Prostate gland (tissue), 2 donors: ENCODE measurements around the gene OR2T4. TPM values are rescaled to one million over a fixed set of nuclear protein-coding genes. Genes with fewer than 3 reads are reported as not detected.

ENCODE experiments used
- DNase-seq: peaks from one replicate; pipeline ENCODE4 v3.0.0-alpha.2; 2019; ENCODE audit warnings: low spot score
- H3K27ac ChIP-seq, 2 donors: fragments of 200-600 bp; sonication (generic); 2 replicates each; pipeline ENCODE4 v1.5.1; 2017 to 2019
- H3K27me3 ChIP-seq: fragments of 200-600 bp; sonication (generic); replicated peaks from 2 replicates; pipeline ENCODE4 v1.5.1; 2019; ENCODE audit not compliant: insufficient read depth
- H3K36me3 ChIP-seq, 2 donors: fragments of 200-600 bp; sonication (generic); 1 replicate in 1 of 2; 2 replicates in 1 of 2; pipeline versions ENCODE4 v1.5.1 to v1.8.1; 2017 to 2019
- H3K4me1 ChIP-seq: fragments of 200-600 bp; sonication (generic); replicated peaks from 2 replicates; pipeline ENCODE4 v1.5.1; 2019
- H3K4me3 ChIP-seq, 2 donors: fragments of 200-600 bp; sonication (generic); 2 replicates each; pipeline ENCODE4 v1.5.1; 2017 to 2019
- H3K9me3 ChIP-seq: fragments of 200-600 bp; sonication (generic); 2 replicates; pipeline ENCODE4 v1.5.1; 2017
- CTCF ChIP-seq, 4 experiments: fragments of 200-600 bp in 2 of 4; fragments of 450-650 bp in 2 of 4; sonication (generic) in 2 of 4; IDR thresholded peaks; 1 replicate in 3 of 4; 2 replicates in 1 of 4; pipeline ENCODE4 v1.5.1; 2016 to 2019; ENCODE audit warnings: antibody characterized with exemption in 4 of 4, mild to moderate bottlenecking in 2 of 4, moderate library complexity in 2 of 4
- POLR2A ChIP-seq: fragments of 450-650 bp; IDR thresholded peaks from one replicate; pipeline ENCODE4 v1.6.1; 2016; ENCODE audit warnings: antibody characterized with exemption, mild to moderate bottlenecking
- POLR2AphosphoS5 ChIP-seq: sonication (generic); formaldehyde crosslinking; IDR thresholded peaks from one replicate; pipeline ENCODE4 v1.6.1; 2017; ENCODE audit warnings: antibody characterized with exemption
- whole genome bisulfite sequencing: methylation state at CpG from one replicate; pipeline ENCODE4 v1.1.5; 2018; 5-methylcytosine and 5-hydroxymethylcytosine counted together
- intact Hi-C: fragments of 100-400 bp; cut with DNase I; formaldehyde crosslinking; loops from one replicate; pipeline ENCODE4 v1.14.2; 2022
- total RNA-seq, 2 donors: library from RNA; depleted of rRNA; stranded (reverse); fragments of >200 nt; gene quantifications; one replicate each; pipeline ENCODE4 v1.1.0, GENCODE V29; 2016

OR2T4 gene
- total RNA-seq, 2 donors from 2014 or later: not detected

- Histone ChIP-seq H3K4me1 (no peaks in the 10 kb centered on the region), H3K27me3 (no peaks in the 10 kb centered on the region), H3K9me3 (no peaks in the 10 kb centered on the region), H3K4me3 (no peak overlapping the region), H3K27ac (no peak overlapping the region), H3K36me3 (no peaks in the 10 kb centered on the region)
- DNase-seq: no peak
- no peak for TF ChIP-seq POLR2A
- TF ChIP-seq POLR2AphosphoS5: no peak
- TF ChIP-seq CTCF (IDR thresholded peaks at IDR 0.05): no peak
- intact Hi-C loops: no loop called here
- WGBS: 72% methylated on average over 3 of the region's 3 CpGs
Measured at GRCh38 chr1:248376916-248377315, 15.5 kb downstream of the OR2T4 start.

- intact Hi-C loops: no loop called here
- TF ChIP-seq POLR2A: no peak
- TF ChIP-seq POLR2AphosphoS5: no peak
- no peak for TF ChIP-seq CTCF (IDR thresholded peaks at IDR 0.05)
- WGBS: 90% methylated on average over 3 of the region's 3 CpGs
- Histone ChIP-seq H3K9me3 (no peaks in the 10 kb centered on the region), H3K36me3 (no peaks in the 10 kb centered on the region), H3K4me1 (no peaks in the 10 kb centered on the region), H3K27ac (no peak overlapping the region), H3K27me3 (no peaks in the 10 kb centered on the region), H3K4me3 (no peak overlapping the region)
- DNase-seq: no peak
Measured at GRCh38 chr1:248380854-248381253, 19.4 kb downstream of the OR2T4 start.

- Histone ChIP-seq H3K9me3 (no peaks in the 10 kb centered on the region), H3K4me3 (no peak overlapping the region), H3K27ac (no peak overlapping the region), H3K27me3 (no peaks in the 10 kb centered on the region), H3K4me1 (no peaks in the 10 kb centered on the region), H3K36me3 (no peaks in the 10 kb centered on the region)
- no peak for DNase-seq
- 67% methylated on average over 2 of the region's 2 CpGs for WGBS
- TF ChIP-seq POLR2AphosphoS5: no peak
- no peak for TF ChIP-seq CTCF (IDR thresholded peaks at IDR 0.05)
- no peak for TF ChIP-seq POLR2A
- intact Hi-C loops: no loop called here
Measured at GRCh38 chr1:248388426-248388825, 27.0 kb downstream of the OR2T4 start.

GRCh38 chr1:248393050-248393449 lies 31.6 kb downstream of the OR2T4 start:
- intact Hi-C loops: no loop called here
- H3K4me3 ChIP-seq: no peak overlapping the region
- H3K27ac ChIP-seq: no peak overlapping the region
- H3K9me3 ChIP-seq: no peaks in the 10 kb centered on the region
- no peaks in the 10 kb centered on the region for H3K27me3 ChIP-seq
- TF ChIP-seq POLR2AphosphoS5: no peak
- TF ChIP-seq POLR2A: no peak
- TF ChIP-seq CTCF (IDR thresholded peaks at IDR 0.05): no peak
- 63% methylated on average over 2 of the region's 2 CpGs for WGBS
- no peaks in the 10 kb centered on the region for H3K36me3 ChIP-seq
- no peak for DNase-seq
- H3K4me1 ChIP-seq: no peaks in the 10 kb centered on the region

- Histone ChIP-seq H3K4me3 (no peak within 1 kb of the TSS), H3K27me3 (no peaks in the 10 kb centered on the region), H3K36me3 (no peaks in the 10 kb centered on the region), H3K9me3 (no peaks in the 10 kb centered on the region), H3K27ac (no peak within 1 kb of the TSS), H3K4me1 (no peaks in the 10 kb centered on the region)
- TF ChIP-seq CTCF (IDR thresholded peaks at IDR 0.05) (no peak), POLR2A (no peak), POLR2AphosphoS5 (no peak)
- intact Hi-C loops: no loop called here
- WGBS: 65% methylated on average over 3 of the region's 3 CpGs
- DNase-seq: no peak
Measured at GRCh38 chr1:248402748-248403147, 41.3 kb downstream of the OR2T4 start, which contains the start of gene OR2T1. TSS of gene OR2T1 (plus strand) at chr1:248403048. CDS start at chr1:248406148, 3,100 bp downstream.
